WTC11 (cell line): ENCODE measurements around the gene IQCK.

Experiments used
- TF ChIP-seq, protein P1 (sequence below): fragments of 200-600 bp; IDR thresholded peaks from 2 replicates; pipeline ENCODE4 v1.8.0; 2022; ENCODE audit warnings: antibody characterized with exemption
- TF ChIP-seq, protein P2 (sequence below): sonication (generic); formaldehyde crosslinking; IDR thresholded peaks from 2 replicates; pipeline ENCODE4 v1.8.1; 2023; ENCODE audit warnings: mild to moderate bottlenecking, missing genetic modification reagents

DNA sequence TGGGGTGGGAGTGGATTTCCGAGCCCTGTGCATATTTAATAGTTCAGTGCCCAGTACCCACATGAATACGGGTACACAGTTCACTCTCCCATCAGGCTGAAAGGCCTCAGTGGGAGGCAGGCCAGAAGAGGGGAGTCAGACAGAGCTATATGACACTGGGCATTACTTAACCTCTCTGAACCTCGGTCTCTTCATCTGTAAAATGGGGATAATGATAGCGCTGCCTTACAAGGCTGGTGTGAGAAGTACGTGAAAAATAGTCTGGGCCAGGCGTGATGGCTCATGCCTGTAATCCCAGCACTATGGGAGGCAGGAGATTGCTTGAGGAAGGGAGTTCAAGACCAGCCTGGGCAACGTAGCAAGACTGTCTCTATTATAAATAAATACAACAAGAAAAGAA lies 163.0 kb downstream of the IQCK start:
- TF ChIP-seq, protein P1, sequence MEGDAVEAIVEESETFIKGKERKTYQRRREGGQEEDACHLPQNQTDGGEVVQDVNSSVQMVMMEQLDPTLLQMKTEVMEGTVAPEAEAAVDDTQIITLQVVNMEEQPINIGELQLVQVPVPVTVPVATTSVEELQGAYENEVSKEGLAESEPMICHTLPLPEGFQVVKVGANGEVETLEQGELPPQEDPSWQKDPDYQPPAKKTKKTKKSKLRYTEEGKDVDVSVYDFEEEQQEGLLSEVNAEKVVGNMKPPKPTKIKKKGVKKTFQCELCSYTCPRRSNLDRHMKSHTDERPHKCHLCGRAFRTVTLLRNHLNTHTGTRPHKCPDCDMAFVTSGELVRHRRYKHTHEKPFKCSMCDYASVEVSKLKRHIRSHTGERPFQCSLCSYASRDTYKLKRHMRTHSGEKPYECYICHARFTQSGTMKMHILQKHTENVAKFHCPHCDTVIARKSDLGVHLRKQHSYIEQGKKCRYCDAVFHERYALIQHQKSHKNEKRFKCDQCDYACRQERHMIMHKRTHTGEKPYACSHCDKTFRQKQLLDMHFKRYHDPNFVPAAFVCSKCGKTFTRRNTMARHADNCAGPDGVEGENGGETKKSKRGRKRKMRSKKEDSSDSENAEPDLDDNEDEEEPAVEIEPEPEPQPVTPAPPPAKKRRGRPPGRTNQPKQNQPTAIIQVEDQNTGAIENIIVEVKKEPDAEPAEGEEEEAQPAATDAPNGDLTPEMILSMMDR, result no peak
- TF ChIP-seq, protein P2, sequence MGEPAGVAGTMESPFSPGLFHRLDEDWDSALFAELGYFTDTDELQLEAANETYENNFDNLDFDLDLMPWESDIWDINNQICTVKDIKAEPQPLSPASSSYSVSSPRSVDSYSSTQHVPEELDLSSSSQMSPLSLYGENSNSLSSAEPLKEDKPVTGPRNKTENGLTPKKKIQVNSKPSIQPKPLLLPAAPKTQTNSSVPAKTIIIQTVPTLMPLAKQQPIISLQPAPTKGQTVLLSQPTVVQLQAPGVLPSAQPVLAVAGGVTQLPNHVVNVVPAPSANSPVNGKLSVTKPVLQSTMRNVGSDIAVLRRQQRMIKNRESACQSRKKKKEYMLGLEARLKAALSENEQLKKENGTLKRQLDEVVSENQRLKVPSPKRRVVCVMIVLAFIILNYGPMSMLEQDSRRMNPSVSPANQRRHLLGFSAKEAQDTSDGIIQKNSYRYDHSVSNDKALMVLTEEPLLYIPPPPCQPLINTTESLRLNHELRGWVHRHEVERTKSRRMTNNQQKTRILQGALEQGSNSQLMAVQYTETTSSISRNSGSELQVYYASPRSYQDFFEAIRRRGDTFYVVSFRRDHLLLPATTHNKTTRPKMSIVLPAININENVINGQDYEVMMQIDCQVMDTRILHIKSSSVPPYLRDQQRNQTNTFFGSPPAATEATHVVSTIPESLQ (CRISPR knock-in tag), result no peak
